T47D (cell line): Measurements from ENCODE around the gene BACH1.

ENCODE experiments used
- DNase-seq, 2 experiments: peaks; one replicate each; pipeline versions ENCODE4 v3.0.0 to v3.0.0-alpha.2; 2011 to 2012; ENCODE audit warnings: low read depth in 1 of 2, low spot score in 1 of 2
- JUND ChIP-seq: IDR thresholded peaks from 2 replicates; pipeline ENCODE4 v1.6.1; 2012; ENCODE audit warnings: low read depth
- in situ Hi-C: cut with HindIII; loops from 2 replicates; pipeline ENCODE4 v1.10.0; 2016; ENCODE audit warnings: low sequenced_read_pairs, low pct_unique_long_range_greater_than_20kb

The BACH1 gene

DNA sequence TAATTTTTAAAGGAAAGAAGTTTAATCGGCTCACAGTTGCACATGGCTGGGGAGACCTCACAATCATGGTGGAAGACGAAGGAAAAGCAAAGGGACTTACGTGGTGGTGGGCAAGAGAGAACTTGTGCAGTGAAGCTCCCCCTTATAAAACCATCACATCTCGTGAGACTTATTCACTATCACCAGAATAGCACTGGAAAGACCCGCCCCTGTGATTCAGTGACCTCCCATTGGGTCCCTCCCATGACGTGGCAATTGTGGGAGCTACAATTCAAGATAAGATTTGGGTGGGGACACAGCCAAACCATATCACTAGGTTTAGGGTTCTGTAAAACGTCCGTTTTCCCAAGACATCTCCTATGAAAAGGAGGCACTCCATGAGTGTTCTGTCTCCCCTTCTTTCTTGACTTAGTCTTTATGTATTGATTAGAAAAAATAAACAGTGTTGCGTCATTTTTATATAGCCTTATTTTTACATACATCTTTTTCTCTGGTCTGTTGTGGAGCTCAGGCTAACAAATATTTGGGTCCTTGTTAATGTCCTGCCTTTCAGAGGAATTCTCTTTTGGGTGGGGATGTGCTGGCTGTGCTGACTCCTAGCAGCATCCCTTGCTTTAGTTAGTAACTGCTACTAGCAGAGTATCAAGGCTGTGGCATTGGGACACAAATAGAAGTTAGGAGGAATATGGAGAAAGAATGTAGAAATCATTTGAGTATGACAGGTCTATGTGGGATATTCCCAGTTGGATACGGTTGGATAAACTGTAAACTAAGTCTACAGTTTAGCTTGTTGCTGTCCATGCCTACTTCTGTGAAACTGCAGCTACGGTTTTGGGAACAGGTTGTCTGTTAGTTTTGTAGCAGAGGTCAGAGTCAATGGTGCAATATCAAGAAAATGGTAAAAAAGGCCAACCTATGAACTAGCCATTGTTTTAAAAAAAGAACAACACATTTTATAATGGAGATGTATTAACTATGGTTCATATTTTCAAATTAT, 23.5 kb downstream of the BACH1 start:
- no peak for TF ChIP-seq JUND
- in situ Hi-C loops, result no loop called here
- DNase-seq, result no peak

DNA sequence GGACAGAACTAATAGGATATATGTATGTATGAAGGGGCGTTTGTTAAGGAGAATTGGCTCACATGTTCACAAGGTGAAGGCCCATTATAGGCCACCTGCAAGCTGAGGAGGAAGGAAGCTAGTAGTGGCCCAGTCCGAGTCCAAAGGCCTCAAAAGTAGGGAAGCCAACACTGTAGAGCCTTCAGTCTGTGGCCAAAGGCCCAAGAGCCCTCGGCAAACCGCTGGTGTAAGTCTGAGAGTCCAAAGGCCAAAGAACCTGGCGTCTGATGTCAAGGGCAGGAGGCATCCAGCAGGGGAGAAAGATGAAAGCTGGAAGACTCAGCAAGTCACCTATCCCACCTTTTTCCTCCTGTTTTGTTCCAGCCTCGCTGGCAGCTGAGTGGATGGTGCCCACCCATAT, 24.5 kb downstream of the BACH1 start:
- TF ChIP-seq JUND, result no peak
- DNase-seq, result no peak
- in situ Hi-C loops, result no loop called here

DNA sequence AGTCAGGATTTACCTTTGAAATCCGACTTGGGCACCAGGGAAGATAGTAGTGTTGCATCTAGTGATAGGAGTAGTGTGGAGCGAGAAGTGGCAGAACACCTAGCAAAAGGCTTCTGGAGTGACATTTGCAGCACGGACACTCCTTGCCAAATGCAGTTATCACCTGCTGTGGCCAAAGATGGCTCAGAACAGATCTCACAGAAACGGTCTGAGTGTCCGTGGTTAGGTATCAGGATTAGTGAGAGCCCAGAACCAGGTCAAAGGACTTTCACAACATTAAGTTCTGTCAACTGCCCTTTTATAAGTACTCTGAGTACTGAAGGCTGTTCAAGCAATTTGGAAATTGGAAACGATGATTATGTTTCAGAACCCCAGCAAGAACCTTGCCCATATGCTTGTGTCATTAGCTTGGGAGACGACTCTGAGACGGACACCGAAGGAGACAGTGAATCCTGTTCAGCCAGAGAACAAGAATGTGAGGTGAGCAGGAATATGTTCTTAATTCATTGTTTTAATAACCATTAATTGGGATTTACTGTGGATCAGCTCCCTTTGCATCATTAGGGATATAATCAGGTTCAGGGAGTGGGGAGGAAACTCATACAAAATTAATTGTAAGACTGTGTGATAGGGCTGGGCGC, 28.3 kb downstream of the BACH1 start:
- TF ChIP-seq JUND, result no peak
- in situ Hi-C loops, result no loop called here
- DNase-seq, result no peak

DNA sequence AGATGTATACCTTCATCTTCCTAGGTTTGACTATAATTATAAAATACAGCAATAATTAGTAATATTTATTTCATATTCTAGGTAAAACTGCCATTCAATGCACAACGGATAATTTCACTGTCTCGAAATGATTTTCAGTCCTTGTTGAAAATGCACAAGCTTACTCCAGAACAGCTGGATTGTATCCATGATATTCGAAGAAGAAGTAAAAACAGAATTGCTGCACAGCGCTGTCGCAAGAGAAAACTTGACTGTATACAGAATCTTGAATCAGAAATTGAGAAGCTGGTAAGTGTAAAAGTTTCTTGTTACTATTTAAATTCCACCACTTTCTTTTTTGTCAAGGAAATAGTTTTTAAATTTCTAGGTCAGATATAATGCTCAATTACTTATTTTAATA, 30.7 kb downstream of the BACH1 start:
- in situ Hi-C loops, result no loop called here
- TF ChIP-seq JUND, result no peak

DNA sequence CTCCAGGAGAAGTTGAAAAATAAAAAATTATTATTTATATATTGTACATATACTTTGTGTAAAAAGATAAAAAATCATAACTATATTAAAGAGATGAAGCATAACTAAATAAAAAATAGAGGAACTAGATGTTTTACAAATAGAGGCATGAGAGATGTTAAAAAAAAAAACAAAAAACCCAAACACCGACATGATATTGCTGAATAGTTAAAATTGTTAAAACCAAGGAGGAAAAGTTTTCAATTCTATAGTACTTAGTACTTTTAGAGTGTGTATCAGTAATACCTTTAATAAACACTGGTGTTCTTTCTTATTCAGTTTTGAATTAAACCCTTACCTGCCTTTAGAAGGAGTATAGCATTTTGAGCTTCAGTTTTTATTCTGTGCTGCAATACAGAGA, 32.1 kb downstream of the BACH1 start:
- in situ Hi-C loops, result no loop called here
- DNase-seq, result no peak
- TF ChIP-seq JUND, result no peak

More for the DNA sequence above, 30.7 kb downstream of the BACH1 start:
- no peak for DNase-seq

DNA sequence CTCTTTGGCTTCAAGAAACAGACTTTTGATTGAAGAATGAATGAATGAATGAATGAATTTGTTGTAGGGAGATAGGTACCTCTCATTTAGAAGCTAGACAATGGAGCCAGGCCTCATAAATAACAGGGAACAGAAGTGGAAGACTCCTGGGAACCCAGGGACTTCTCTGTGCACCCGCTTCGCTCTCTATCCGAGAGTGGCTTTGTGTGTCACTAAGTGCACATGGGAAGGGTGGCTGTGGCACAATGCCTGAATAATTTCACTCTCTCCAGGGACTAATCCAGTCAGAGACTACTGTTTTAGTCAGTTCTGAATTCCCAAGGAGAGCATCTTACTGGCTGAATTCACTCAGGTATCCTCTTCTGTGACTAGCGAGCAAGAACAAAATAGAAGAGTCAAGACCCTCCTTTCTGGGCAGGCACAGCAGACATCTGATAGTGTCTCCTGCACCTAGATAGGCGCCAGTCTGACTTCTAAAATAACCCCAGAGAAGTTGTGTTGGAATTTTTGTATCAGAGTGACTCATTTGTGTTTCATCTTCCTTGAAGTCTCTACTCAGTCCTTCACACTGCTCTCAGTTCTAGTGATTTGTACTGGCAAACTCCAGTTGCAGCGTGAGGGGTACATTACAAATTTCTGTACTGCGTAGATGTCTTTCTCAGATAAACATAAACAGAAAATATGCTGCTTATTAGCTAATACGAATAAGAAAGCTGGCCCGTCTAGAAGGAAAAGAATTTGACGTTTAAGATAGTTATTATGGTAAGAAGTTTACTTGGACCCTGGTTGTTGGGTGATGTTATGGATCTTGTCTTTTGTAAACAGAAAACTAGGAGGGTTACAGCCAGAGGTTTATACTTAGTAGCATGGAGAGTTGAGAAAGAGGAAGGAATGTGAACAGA, 34.0 kb downstream of the BACH1 start:
- in situ Hi-C loops, result no loop called here
- no peak for TF ChIP-seq JUND
- no peak for DNase-seq

DNA sequence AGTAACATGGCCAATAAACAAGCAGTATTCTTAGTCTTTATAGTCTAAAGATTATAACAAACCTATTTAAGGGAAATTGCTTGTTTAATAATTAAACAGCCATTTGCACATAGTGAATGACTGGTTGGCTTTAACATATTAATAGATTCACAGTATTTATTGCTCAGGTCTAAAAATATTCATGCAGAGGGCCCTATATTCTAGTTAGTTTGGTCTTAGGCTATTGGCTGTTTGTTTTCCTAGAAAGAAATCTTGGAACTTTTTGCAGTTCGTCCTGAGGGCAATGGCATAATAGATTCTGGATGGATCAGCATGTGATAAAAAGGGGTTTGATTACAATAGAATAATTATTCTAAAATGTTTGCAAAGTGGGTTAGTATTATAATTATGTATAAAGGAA, 34.7 kb downstream of the BACH1 start:
- TF ChIP-seq JUND, result no peak
- in situ Hi-C loops, result no loop called here
- DNase-seq, result no peak

DNA sequence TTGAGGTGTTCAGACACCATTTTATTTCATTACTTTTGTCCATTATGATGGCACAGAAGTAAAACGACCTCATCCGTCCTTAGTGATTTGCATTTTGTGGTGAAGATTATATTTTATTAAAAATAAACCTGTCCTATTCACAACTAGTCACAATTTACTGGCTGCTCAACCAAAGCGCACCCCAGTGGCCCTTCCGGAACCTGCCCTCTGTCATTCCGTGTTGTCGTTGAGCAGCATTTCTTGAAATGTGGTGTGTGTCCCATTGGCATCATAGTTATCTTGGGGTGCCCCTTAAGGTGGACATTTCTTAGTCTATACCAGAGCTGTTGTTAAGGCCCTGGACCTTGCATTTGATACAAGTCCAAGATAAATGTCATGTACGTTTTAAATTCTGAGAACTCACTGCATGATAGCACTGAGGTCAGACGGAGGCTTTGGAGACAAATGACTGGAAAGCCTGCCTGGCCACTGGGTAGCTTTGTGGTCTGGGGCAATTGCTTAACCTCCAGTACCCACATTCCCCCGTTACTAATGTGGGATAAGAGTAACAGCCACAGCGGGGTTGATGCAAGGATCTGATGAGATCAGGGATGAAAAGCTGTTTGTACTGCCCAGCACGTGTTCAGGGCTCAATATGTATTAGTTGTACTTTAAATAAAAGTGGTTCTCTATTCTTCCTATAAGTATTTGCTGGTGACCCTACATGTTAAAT, 36.2 kb downstream of the BACH1 start:
- DNase-seq, result no peak
- in situ Hi-C loops, result no loop called here
- no peak for TF ChIP-seq JUND

DNA sequence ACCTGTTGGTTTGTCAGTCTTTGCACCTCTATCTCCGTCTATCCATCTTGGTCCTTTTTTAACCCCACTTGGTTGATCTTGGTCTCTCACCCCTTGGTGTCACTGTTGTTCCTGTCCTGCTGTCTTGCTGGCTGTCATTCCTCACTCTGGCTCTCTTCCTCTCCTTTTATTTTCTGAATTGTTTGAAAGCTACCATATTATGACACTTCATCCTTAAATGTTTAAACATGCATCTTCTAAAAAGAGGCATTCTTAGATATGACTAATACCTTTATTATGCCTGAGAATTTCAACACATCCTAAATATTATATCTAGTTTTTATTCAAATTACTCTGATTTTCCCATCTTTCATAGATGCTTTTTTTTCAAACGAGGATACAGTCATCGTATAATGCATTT, 37.0 kb downstream of the BACH1 start:
- in situ Hi-C loops, result no loop called here
- no peak for DNase-seq
- TF ChIP-seq JUND, result no peak

DNA sequence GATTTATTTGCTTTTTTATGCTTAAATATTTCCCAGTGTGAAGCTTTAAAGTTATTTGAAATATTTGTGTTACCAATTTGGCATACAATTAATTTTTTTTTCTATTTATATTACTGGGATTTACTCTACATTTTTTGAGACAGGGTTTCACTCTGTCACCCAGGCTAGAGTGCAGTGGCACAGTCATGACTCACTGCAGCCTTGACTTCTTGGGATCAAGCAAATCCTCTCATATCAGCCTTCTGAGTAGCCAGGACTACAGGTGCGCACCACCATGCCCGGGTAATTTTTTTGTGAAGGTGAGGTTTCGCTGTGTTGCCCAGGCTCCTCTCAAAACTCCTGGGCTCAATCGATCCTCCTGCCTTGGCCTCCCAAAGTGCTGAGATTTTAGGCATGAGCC, 39.5 kb downstream of the BACH1 start:
- no peak for TF ChIP-seq JUND
- in situ Hi-C loops, result no loop called here
- DNase-seq, result no peak

DNA sequence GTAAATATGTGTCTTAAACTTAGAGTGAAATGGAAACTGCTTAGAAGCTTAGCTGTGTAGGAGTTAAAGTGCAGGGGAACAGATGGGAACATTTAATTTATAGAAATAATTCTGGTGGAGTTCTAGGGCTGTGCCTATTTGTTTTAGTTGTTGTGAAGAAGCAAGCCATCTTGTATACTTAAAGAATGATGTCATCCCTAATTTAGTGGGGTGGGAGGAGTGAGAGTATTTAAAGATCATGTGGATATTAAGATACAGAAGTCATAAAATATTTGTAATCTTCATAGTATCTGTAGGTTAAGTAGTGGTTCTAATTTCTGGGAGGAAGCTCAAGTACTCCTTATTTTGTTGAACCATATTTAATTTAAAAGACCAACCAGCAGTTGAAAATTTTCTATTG, 41.5 kb downstream of the BACH1 start:
- in situ Hi-C loops, result no loop called here
- DNase-seq, result no peak
- no peak for TF ChIP-seq JUND

DNA sequence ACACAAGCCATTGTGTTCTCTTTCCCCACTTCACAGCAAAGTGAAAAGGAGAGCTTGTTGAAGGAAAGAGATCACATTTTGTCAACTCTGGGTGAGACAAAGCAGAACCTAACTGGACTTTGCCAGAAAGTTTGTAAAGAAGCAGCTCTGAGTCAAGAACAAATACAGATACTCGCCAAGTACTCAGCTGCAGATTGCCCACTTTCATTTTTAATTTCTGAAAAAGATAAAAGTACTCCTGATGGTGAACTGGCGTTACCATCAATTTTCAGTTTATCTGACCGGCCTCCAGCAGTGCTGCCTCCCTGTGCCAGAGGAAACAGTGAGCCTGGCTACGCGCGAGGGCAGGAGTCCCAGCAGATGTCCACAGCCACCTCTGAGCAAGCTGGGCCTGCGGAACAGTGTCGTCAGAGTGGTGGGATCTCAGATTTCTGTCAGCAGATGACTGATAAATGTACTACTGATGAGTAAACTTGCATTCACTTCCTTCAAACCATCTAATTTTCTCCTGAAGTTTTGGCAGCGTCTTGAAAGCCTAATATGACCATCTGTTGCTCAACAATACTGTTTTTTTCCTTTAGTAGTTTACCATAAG, 43.7 kb downstream of the BACH1 start:
- no peak for DNase-seq
- TF ChIP-seq JUND, result no peak
- in situ Hi-C loops, result no loop called here
